Transverse colon (tissue), 3 donors: Measurements from ENCODE around the gene TMEM184A.

Experiments
- POLR2A ChIP-seq: fragments of 450-650 bp; IDR thresholded peaks from one replicate; pipeline ENCODE4 v1.6.1; 2016; ENCODE audit warnings: antibody characterized with exemption, mild to moderate bottlenecking, moderate library complexity
- TF ChIP-seq, protein P1 (sequence below), 5 experiments: fragments of 200-600 bp in 3 of 5; fragments of 450-650 bp in 2 of 5; sonication (generic) in 3 of 5; IDR thresholded peaks; 1 replicate in 2 of 5; 2 replicates in 3 of 5; pipeline ENCODE4 v1.5.1; 2016 to 2017; ENCODE audit warnings: antibody characterized with exemption in 5 of 5, inconsistent platforms in 3 of 5, mild to moderate bottlenecking in 2 of 5, moderate library complexity in 1 of 5

DNA sequence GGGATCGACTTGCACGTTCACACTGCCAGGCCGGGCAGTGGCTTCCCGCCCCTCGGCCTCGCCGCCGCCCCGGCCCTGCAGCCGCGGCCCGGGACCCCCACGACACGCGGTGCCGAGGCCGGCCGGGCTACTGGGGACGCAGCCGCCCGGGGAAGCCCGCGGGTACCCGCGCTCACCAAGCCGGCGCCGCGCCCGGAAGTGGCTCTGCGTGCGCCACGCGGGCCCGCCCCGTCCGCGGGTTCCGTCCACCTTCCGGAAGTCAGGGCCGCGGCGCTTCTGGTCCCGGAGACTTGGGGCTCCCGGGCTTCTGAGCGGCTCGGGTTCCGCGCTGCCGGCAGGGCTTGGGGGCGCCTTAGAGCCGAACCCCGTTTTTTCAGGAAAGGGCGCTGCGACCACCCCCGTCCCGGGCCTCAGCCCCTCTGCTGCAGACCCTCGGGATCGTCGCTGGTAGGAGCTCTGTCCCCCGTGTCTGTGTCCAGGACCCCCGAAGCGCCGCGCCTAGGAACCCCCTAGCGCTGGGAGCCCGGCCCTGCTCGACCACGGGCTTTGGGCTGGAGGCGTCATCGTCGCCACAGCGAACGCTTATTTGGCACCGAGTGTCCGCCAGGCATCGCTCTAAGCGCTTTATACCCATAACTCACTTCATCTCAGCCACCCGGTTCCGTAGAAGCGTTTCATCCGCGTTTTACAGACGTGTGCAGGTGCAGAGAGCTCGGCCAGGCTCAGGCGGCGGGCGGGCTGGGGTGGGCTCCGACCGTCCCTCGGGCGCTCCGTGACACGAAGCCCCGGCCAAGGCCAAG is 14.0 kb upstream of the TMEM184A start, which contains the start of gene PSMG3:
- TF ChIP-seq, protein P1, sequence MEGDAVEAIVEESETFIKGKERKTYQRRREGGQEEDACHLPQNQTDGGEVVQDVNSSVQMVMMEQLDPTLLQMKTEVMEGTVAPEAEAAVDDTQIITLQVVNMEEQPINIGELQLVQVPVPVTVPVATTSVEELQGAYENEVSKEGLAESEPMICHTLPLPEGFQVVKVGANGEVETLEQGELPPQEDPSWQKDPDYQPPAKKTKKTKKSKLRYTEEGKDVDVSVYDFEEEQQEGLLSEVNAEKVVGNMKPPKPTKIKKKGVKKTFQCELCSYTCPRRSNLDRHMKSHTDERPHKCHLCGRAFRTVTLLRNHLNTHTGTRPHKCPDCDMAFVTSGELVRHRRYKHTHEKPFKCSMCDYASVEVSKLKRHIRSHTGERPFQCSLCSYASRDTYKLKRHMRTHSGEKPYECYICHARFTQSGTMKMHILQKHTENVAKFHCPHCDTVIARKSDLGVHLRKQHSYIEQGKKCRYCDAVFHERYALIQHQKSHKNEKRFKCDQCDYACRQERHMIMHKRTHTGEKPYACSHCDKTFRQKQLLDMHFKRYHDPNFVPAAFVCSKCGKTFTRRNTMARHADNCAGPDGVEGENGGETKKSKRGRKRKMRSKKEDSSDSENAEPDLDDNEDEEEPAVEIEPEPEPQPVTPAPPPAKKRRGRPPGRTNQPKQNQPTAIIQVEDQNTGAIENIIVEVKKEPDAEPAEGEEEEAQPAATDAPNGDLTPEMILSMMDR (IDR thresholded peaks at IDR 0.05) = peak; percentile 15 to 56 (median 33)
- TF ChIP-seq POLR2A = peak; percentile 81
